ENCODE measurements around the gene FLNB.

FLNB gene

DNA sequence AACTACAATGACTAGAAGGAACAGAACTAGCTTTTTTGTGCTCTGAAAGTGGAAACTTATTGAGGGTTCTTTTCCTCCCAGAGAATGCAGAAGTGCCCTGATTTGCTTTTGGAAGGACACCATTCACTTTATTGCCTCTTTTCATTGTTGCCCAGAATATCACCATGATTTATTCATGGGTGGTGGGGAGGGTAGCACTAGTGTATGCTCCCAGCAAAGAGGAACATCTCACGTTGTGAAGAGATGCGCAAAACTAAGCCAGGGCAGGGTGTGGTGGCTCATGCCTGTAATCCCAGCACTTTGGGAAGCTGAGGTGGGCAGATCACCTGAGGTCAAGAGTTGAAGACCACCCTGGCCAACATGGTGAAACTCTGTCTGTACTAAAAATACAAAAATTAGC, 31.4 kb downstream of the FLNB start:
- H3K4me3 ChIP-seq (ENCODE audit: low read depth, low read length), result no peak overlapping the region
- no peak for TF ChIP-seq CTCF (IDR thresholded peaks at IDR 0.05; ENCODE audit: borderline replicate concordance, insufficient read depth, low read depth, low read length)

DNA sequence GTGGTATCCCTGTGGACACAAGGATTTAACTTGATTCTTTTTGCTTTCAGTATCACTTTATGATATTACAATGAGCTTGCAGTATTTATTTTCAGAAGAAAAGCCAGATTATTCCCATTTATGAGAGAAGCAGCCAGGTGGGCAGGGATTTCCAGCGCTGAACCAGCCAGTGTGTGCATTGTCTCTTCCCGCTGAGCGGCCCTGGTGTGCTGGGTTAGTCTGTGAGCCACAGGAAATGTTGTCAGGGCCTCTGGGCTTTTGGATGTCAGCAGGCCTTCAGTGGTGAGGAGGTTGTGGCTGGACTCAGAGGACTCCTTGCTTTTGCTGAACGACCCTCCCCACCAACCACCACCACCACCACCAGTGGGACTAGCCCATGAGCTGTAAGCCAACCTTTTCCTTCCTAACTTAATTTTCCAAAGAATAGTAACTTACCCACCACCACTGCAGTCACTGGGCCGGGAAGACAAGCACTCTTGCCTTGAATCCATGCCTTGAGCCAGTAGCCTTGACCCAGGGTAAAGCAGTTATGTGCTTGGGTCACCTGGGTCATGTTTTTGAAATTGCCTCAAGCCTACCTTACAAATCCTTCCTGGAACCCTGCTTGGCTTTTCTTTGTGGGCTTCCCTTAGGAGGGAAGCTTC, 33.1 kb downstream of the FLNB start:
- no peak for TF ChIP-seq CTCF (IDR thresholded peaks at IDR 0.05; ENCODE audit: borderline replicate concordance, insufficient read depth, low read depth, low read length)
- no peak overlapping the region for H3K4me3 ChIP-seq (ENCODE audit: low read depth, low read length)

- no peak for TF ChIP-seq CTCF (IDR thresholded peaks at IDR 0.05; ENCODE audit: borderline replicate concordance, insufficient read depth, low read depth, low read length)
- H3K4me3 ChIP-seq (ENCODE audit: low read depth, low read length), result no peak overlapping the region
Measured at GRCh38 chr3:58041826-58042324, 33.7 kb downstream of the FLNB start.

GRCh38 chr3:58042947-58043707, 34.9 kb downstream of the FLNB start:
- no peak overlapping the region for H3K4me3 ChIP-seq (ENCODE audit: low read depth, low read length)
- TF ChIP-seq CTCF (IDR thresholded peaks at IDR 0.05; ENCODE audit: borderline replicate concordance, insufficient read depth, low read depth, low read length), result no peak

DNA sequence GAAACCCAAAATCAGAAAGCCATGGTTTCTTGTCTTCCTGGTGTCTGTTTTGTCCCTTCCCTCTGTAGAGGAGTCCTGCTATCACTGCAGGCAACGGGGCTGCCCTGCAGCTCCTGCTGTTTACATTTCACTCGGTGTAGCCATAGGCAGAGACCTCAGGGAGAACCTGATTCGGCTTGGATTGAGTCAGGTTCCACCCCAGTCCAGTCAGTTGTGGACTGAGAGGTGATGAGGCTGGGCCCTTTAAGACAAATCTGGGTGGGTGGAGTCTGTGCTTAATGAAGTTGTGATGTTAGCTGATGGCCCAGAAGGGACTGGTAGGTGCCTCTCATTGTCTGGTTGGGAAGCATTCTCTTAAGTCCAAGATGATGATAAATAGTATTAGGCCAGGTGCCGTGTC, 35.7 kb downstream of the FLNB start:
- H3K4me3 ChIP-seq (ENCODE audit: low read depth, low read length), result no peak overlapping the region
- no peak for TF ChIP-seq CTCF (IDR thresholded peaks at IDR 0.05; ENCODE audit: borderline replicate concordance, insufficient read depth, low read depth, low read length)

DNA sequence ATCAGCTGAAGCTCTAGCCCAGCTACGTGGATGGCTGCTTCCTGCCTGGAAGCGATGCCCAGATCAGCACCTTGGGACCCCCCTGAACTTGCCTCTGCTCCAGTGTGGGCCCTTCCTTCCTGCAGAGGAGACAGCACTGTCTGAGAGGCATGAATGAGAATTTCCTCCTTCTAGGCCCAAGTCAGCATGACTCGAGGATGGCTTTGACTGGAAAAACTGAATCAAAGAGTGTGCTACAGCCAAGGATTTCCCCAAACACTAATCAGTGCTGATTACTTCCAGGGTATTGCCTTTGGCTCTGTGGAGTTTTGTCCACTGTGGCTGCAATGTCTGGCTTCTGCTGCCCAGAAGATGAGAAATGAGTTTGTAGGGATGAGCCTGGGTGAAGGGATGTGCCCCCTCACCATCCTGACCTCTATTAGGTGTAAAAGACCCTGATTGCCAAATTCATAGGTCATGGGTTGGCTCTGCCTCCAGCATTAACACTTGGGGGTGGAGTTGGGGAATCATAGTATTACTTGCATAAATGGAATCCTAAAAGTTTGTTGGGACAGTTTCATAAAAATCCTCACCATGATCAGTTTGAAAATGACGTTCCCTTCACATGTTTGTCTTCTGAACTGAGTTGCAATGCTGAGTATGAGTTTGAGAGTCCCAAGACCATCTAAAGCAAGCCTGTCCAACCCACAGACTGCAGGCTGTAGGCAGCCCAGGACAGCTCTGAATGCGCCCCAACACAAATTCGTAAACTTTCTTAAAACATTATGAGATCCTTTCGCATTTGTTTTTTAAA, 36.7 kb downstream of the FLNB start:
- TF ChIP-seq CTCF (IDR thresholded peaks at IDR 0.05; ENCODE audit: borderline replicate concordance, insufficient read depth, low read depth, low read length), result no peak

More for the DNA sequence above, 36.7 kb downstream of the FLNB start:
- H3K4me3 ChIP-seq (ENCODE audit: low read depth, low read length), result no peak overlapping the region
